ENCODE results near the gene CMTM4.

Gene CMTM4

GRCh38 chr16:66701026-66701425 lies 4.5 kb upstream of the CMTM4 start:
- H4K91ac ChIP-seq (ENCODE audit: low read depth, low read length, poor library complexity): no peak overlapping the region
- H3K9me3 ChIP-seq (replicated peaks in 1 of 2; ENCODE audit: control insufficient read depth in 2 of 2, insufficient read depth in 1 of 2, low read depth in 1 of 2, low read length in 2 of 2): no peaks in the 10 kb centered on the region
- H2AK5ac ChIP-seq (ENCODE audit: low read depth, low read length): no peak overlapping the region
- H3K9ac ChIP-seq (ENCODE audit: low read depth, low read length, poor library complexity): no peak overlapping the region
- no peak for DNase-seq (ENCODE audit: low spot score)
- H3K4me1 ChIP-seq (ENCODE audit: control insufficient read depth in 2 of 2, insufficient read depth in 1 of 2, low read depth in 1 of 2, low read length in 2 of 2): peaks cover 0 to 1% of the 10 kb centered on the region in 2 donors
- H3K79me1 ChIP-seq (ENCODE audit: low read depth, low read length): no peaks in the 10 kb centered on the region
- no peak overlapping the region for H4K8ac ChIP-seq (ENCODE audit: low read depth, low read length)
- peaks cover 0 to 26% (median 7%) of the 10 kb centered on the region in 3 experiments for H3K27me3 ChIP-seq (ENCODE audit: control insufficient read depth in 3 of 3, insufficient read depth in 3 of 3, low read depth in 1 of 3, low read length in 3 of 3)
- no peak overlapping the region for H3K4ac ChIP-seq (ENCODE audit: low read length)
- H3K4me2 ChIP-seq (ENCODE audit: insufficient read depth, low read length, poor library complexity, severe bottlenecking): no peak overlapping the region
- no CpG with 5 or more reads among the region's 2 CpGs for WGBS, 2 donors (ENCODE audit: extremely low coverage in 2 of 2, insufficient read length in 2 of 2, insufficient replicate concordance in 1 of 2)
- no peak overlapping the region for H2BK15ac ChIP-seq (ENCODE audit: low read length)
- H3K18ac ChIP-seq (ENCODE audit: low read length): no peak overlapping the region
- H3K14ac ChIP-seq (ENCODE audit: low read length): no peak overlapping the region
- no peak overlapping the region for H2BK120ac ChIP-seq (ENCODE audit: low read depth, low read length)
- H2AFZ ChIP-seq (ENCODE audit: low read length): no peak overlapping the region
- H3K23ac ChIP-seq (ENCODE audit: low read depth, low read length, poor library complexity): no peak overlapping the region
- H3K27ac ChIP-seq (replicated peaks; ENCODE audit: low read length): no peak overlapping the region
- no peaks in the 10 kb centered on the region for H3K36me3 ChIP-seq (replicated peaks in 1 of 2; ENCODE audit: control insufficient read depth in 2 of 2, insufficient read depth in 2 of 2, low read length in 2 of 2)
- H3K4me3 ChIP-seq (ENCODE audit: low read length in 2 of 2): no peak overlapping the region
- H2BK12ac ChIP-seq (ENCODE audit: low read length): no peak overlapping the region
- no peak overlapping the region for H2BK5ac ChIP-seq (ENCODE audit: low read length)

- no peak overlapping the region for H3K4ac ChIP-seq (ENCODE audit: low read length)
- H3K27me3 ChIP-seq (ENCODE audit: control insufficient read depth in 3 of 3, insufficient read depth in 3 of 3, low read depth in 1 of 3, low read length in 3 of 3): peaks cover 2 to 26% (median 17%) of the 10 kb centered on the region in 3 experiments
- no peak overlapping the region for H2AK5ac ChIP-seq (ENCODE audit: low read depth, low read length)
- no peak overlapping the region for H4K91ac ChIP-seq (ENCODE audit: low read depth, low read length, poor library complexity)
- H2BK12ac ChIP-seq (ENCODE audit: low read length): no peak overlapping the region
- no peak overlapping the region for H2BK5ac ChIP-seq (ENCODE audit: low read length)
- no peak overlapping the region for H3K4me3 ChIP-seq (ENCODE audit: low read length in 2 of 2)
- H2BK120ac ChIP-seq (ENCODE audit: low read depth, low read length): no peak overlapping the region
- H3K79me1 ChIP-seq (ENCODE audit: low read depth, low read length): no peaks in the 10 kb centered on the region
- H3K9me3 ChIP-seq (replicated peaks in 1 of 2; ENCODE audit: control insufficient read depth in 2 of 2, insufficient read depth in 1 of 2, low read depth in 1 of 2, low read length in 2 of 2): no peaks in the 10 kb centered on the region
- no peak overlapping the region for H3K14ac ChIP-seq (ENCODE audit: low read length)
- no CpG with 5 or more reads among the region's 1 CpG for WGBS, 2 donors (ENCODE audit: extremely low coverage in 2 of 2, insufficient read length in 2 of 2, insufficient replicate concordance in 1 of 2)
- peaks cover 5 to 8% of the 10 kb centered on the region in 2 donors for H3K4me1 ChIP-seq (ENCODE audit: control insufficient read depth in 2 of 2, insufficient read depth in 1 of 2, low read depth in 1 of 2, low read length in 2 of 2)
- H2BK15ac ChIP-seq (ENCODE audit: low read length): no peak overlapping the region
- no peak overlapping the region for H3K27ac ChIP-seq (replicated peaks; ENCODE audit: low read length)
- no peak overlapping the region for H3K18ac ChIP-seq (ENCODE audit: low read length)
- H3K4me2 ChIP-seq (ENCODE audit: insufficient read depth, low read length, poor library complexity, severe bottlenecking): no peak overlapping the region
- H3K9ac ChIP-seq (ENCODE audit: low read depth, low read length, poor library complexity): no peak overlapping the region
- no peak overlapping the region for H2AFZ ChIP-seq (ENCODE audit: low read length)
- no peaks in the 10 kb centered on the region for H3K36me3 ChIP-seq (replicated peaks in 1 of 2; ENCODE audit: control insufficient read depth in 2 of 2, insufficient read depth in 2 of 2, low read length in 2 of 2)
- no peak for DNase-seq (ENCODE audit: low spot score)
- H3K23ac ChIP-seq (ENCODE audit: low read depth, low read length, poor library complexity): no peak overlapping the region
- H4K8ac ChIP-seq (ENCODE audit: low read depth, low read length): no peak overlapping the region
Observed at GRCh38 chr16:66699898-66700297, 3.4 kb upstream of the CMTM4 start.

GRCh38 chr16:66698046-66698445 lies 1.5 kb upstream of the CMTM4 start:
- peaks cover 2 to 17% (median 15%) of the 10 kb centered on the region in 3 experiments for H3K27me3 ChIP-seq (ENCODE audit: control insufficient read depth in 3 of 3, insufficient read depth in 3 of 3, low read depth in 1 of 3, low read length in 3 of 3)
- H2BK5ac ChIP-seq (ENCODE audit: low read length): no peak overlapping the region
- no peak overlapping the region for H4K91ac ChIP-seq (ENCODE audit: low read depth, low read length, poor library complexity)
- peaks cover 5 to 8% of the 10 kb centered on the region in 2 donors for H3K4me1 ChIP-seq (ENCODE audit: control insufficient read depth in 2 of 2, insufficient read depth in 1 of 2, low read depth in 1 of 2, low read length in 2 of 2)
- H3K4me3 ChIP-seq (ENCODE audit: low read length in 2 of 2): no peak overlapping the region
- H2AFZ ChIP-seq (ENCODE audit: low read length): no peak overlapping the region
- no peak overlapping the region for H3K14ac ChIP-seq (ENCODE audit: low read length)
- no peaks in the 10 kb centered on the region for H3K36me3 ChIP-seq (replicated peaks in 1 of 2; ENCODE audit: control insufficient read depth in 2 of 2, insufficient read depth in 2 of 2, low read length in 2 of 2)
- H2BK12ac ChIP-seq (ENCODE audit: low read length): no peak overlapping the region
- no peak overlapping the region for H3K4ac ChIP-seq (ENCODE audit: low read length)
- H2AK5ac ChIP-seq (ENCODE audit: low read depth, low read length): no peak overlapping the region
- DNase-seq (ENCODE audit: low spot score): no peak
- WGBS, 2 donors (ENCODE audit: extremely low coverage in 2 of 2, insufficient read length in 2 of 2, insufficient replicate concordance in 1 of 2): no CpG with 5 or more reads among the region's 7 CpGs
- H3K9me3 ChIP-seq (replicated peaks in 1 of 2; ENCODE audit: control insufficient read depth in 2 of 2, insufficient read depth in 1 of 2, low read depth in 1 of 2, low read length in 2 of 2): no peaks in the 10 kb centered on the region
- H3K23ac ChIP-seq (ENCODE audit: low read depth, low read length, poor library complexity): no peak overlapping the region
- H3K18ac ChIP-seq (ENCODE audit: low read length): no peak overlapping the region
- H3K27ac ChIP-seq (replicated peaks; ENCODE audit: low read length): no peak overlapping the region
- H3K79me1 ChIP-seq (ENCODE audit: low read depth, low read length): no peaks in the 10 kb centered on the region
- H2BK120ac ChIP-seq (ENCODE audit: low read depth, low read length): no peak overlapping the region
- no peak overlapping the region for H3K9ac ChIP-seq (ENCODE audit: low read depth, low read length, poor library complexity)
- H2BK15ac ChIP-seq (ENCODE audit: low read length): no peak overlapping the region
- H4K8ac ChIP-seq (ENCODE audit: low read depth, low read length): no peak overlapping the region
- no peak overlapping the region for H3K4me2 ChIP-seq (ENCODE audit: insufficient read depth, low read length, poor library complexity, severe bottlenecking)

- peaks cover 2 to 17% (median 15%) of the 10 kb centered on the region in 3 experiments for H3K27me3 ChIP-seq (ENCODE audit: control insufficient read depth in 3 of 3, insufficient read depth in 3 of 3, low read depth in 1 of 3, low read length in 3 of 3)
- H2BK15ac ChIP-seq (ENCODE audit: low read length): peak overlapping the region; percentile 26
- H3K14ac ChIP-seq (ENCODE audit: low read length): peak overlapping the region; percentile 82
- no peak overlapping the region for H2BK5ac ChIP-seq (ENCODE audit: low read length)
- H3K79me1 ChIP-seq (ENCODE audit: low read depth, low read length): no peaks in the 10 kb centered on the region
- no peak overlapping the region for H2BK120ac ChIP-seq (ENCODE audit: low read depth, low read length)
- H3K18ac ChIP-seq (ENCODE audit: low read length): peak overlapping the region; percentile 97
- peak overlapping the region; percentile 96 for H3K4me2 ChIP-seq (ENCODE audit: insufficient read depth, low read length, poor library complexity, severe bottlenecking)
- peak overlapping the region; percentile 95 for H2AFZ ChIP-seq (ENCODE audit: low read length)
- WGBS, 2 donors (ENCODE audit: extremely low coverage in 2 of 2, insufficient read length in 2 of 2, insufficient replicate concordance in 1 of 2): no CpG with 5 or more reads among the region's 91 CpGs
- peak overlapping the region; percentile 89 for H3K23ac ChIP-seq (ENCODE audit: low read depth, low read length, poor library complexity)
- peak overlapping the region; percentile 8 for H2AK5ac ChIP-seq (ENCODE audit: low read depth, low read length)
- H3K9me3 ChIP-seq (replicated peaks in 1 of 2; ENCODE audit: control insufficient read depth in 2 of 2, insufficient read depth in 1 of 2, low read depth in 1 of 2, low read length in 2 of 2): no peaks in the 10 kb centered on the region
- H2BK12ac ChIP-seq (ENCODE audit: low read length): peak overlapping the region; percentile 22
- H3K4me3 ChIP-seq (ENCODE audit: low read length in 2 of 2): peak overlapping the region; percentile 74 to 96
- peak overlapping the region; percentile 43 for H4K8ac ChIP-seq (ENCODE audit: low read depth, low read length)
- H4K91ac ChIP-seq (ENCODE audit: low read depth, low read length, poor library complexity): peak overlapping the region; percentile 72
- DNase-seq (ENCODE audit: low spot score): peak; percentile 6
- peak overlapping the region; percentile 86 for H3K9ac ChIP-seq (ENCODE audit: low read depth, low read length, poor library complexity)
- no peaks in the 10 kb centered on the region for H3K36me3 ChIP-seq (replicated peaks in 1 of 2; ENCODE audit: control insufficient read depth in 2 of 2, insufficient read depth in 2 of 2, low read length in 2 of 2)
- no peak overlapping the region for H3K27ac ChIP-seq (replicated peaks; ENCODE audit: low read length)
- H3K4ac ChIP-seq (ENCODE audit: low read length): no peak overlapping the region
- peaks cover 5 to 8% of the 10 kb centered on the region in 2 donors for H3K4me1 ChIP-seq (ENCODE audit: control insufficient read depth in 2 of 2, insufficient read depth in 1 of 2, low read depth in 1 of 2, low read length in 2 of 2)
Observed at GRCh38 chr16:66695935-66696668, 441 bp downstream of the CMTM4 start.

All from neuronal stem cell (in vitro differentiated cells).